ENCODE results near the gene PPP2R2C. TPM values are rescaled to one million over a fixed set of nuclear protein-coding genes. Genes with fewer than 3 reads are reported as not detected.

The PPP2R2C gene
- polyA plus RNA-seq, 1 donor (not counting 4 experiments of a cell fraction or from before 2014, with no cell fraction given), result 12.3 TPM

- H3K36me3 ChIP-seq (ENCODE audit: control insufficient read depth in 2 of 2, extremely low read depth in 1 of 2, insufficient read depth in 2 of 2, low read length in 2 of 2), result peaks cover 0 to 2% of the 10 kb centered on the region in 2 experiments
- DNase-seq (ENCODE audit: low read depth, low spot score), result no peak
- no peak overlapping the region for H3K4me2 ChIP-seq (ENCODE audit: control insufficient read depth, extremely low read depth, insufficient read depth, low read depth, low read length)
- FAIRE-seq, result no peak
- no peak overlapping the region for H3K27ac ChIP-seq (ENCODE audit: control insufficient read depth, insufficient read depth, low read length)
- no peak overlapping the region for H2AFZ ChIP-seq (ENCODE audit: control insufficient read depth, low read length)
- no peaks in the 10 kb centered on the region for H4K20me1 ChIP-seq (ENCODE audit: control insufficient read depth, extremely low read depth, insufficient read depth, low read length)
- dilution Hi-C loops (cut with MboI; ENCODE audit: extremely low pct_ligation_motif_present, low sequenced_read_pairs), result no loop called here
- no peaks in the 10 kb centered on the region for H3K9me1 ChIP-seq (ENCODE audit: control insufficient read depth, extremely low read depth, insufficient read depth, low read length)
- no peak overlapping the region for H3K9ac ChIP-seq (ENCODE audit: control insufficient read depth, extremely low read depth, insufficient read depth, low read length)
- no peak overlapping the region for H3K4me3 ChIP-seq (ENCODE audit: control insufficient read depth in 2 of 3, extremely low read depth in 1 of 3, insufficient read depth in 2 of 3, low read depth in 1 of 3, low read length in 3 of 3)
- H3K9me3 ChIP-seq (ENCODE audit: control insufficient read depth, low read depth, low read length), result no peaks in the 10 kb centered on the region
- H3K4me1 ChIP-seq (ENCODE audit: control insufficient read depth, extremely low read depth, insufficient read depth, low read length), result peaks cover 9% of the 10 kb centered on the region
- no peaks in the 10 kb centered on the region for H3K27me3 ChIP-seq (ENCODE audit: control insufficient read depth, extremely low read depth, insufficient read depth, low read length)
- no peak for TF ChIP-seq EZH2 (IDR thresholded peaks at IDR 0.05; ENCODE audit: low read length)
- TF ChIP-seq, protein P1, sequence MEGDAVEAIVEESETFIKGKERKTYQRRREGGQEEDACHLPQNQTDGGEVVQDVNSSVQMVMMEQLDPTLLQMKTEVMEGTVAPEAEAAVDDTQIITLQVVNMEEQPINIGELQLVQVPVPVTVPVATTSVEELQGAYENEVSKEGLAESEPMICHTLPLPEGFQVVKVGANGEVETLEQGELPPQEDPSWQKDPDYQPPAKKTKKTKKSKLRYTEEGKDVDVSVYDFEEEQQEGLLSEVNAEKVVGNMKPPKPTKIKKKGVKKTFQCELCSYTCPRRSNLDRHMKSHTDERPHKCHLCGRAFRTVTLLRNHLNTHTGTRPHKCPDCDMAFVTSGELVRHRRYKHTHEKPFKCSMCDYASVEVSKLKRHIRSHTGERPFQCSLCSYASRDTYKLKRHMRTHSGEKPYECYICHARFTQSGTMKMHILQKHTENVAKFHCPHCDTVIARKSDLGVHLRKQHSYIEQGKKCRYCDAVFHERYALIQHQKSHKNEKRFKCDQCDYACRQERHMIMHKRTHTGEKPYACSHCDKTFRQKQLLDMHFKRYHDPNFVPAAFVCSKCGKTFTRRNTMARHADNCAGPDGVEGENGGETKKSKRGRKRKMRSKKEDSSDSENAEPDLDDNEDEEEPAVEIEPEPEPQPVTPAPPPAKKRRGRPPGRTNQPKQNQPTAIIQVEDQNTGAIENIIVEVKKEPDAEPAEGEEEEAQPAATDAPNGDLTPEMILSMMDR (optimal IDR thresholded peaks at IDR 0.05 in 1 of 3, IDR thresholded peaks at IDR 0.05 in 1 of 3, conservative IDR thresholded peaks at IDR 0.05 in 1 of 3; ENCODE audit: extremely low read depth in 1 of 3, insufficient read depth in 2 of 3, low read length in 3 of 3), result no peak
- H3K79me2 ChIP-seq (ENCODE audit: control insufficient read depth, insufficient read depth, low read length), result no peaks in the 10 kb centered on the region
Observed at GRCh38 chr4:6345866-6346265, 126.5 kb downstream of the PPP2R2C start.

DNA sequence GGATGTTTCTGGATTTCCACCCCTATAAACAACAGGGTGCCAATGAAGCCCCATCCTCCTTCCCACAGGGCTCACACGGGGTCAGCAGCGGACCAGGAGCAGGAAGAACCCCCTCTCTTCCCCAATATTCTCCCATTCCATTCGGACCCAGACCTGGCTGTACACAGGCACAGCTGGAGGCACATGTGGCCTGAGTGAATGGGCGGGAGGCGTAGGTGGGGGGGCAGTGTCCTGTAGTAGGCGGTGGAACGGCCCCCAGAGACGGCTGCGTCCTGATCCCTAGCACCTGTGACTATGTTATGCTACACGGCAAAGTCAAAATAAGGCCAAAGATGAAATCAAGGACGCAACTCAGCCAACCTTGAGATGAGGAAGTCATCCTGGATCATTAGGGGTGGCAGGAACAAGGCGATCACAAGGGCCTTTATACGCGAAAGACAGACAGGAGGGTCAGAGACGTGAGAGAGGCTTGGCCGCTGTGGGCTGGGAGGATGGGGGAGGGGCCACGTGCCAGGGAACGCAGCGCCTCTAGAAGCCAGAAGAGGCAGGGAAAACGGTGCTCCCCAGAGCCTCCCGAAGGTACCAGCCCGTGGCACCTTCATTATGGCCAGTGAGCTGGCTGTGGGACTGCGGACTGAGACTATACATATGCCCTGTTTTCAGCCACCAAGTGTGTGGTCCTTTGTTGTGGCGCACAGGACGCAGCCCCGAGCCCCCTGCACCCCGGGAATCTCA is 127.2 kb downstream of the PPP2R2C start:
- H3K27me3 ChIP-seq (ENCODE audit: control insufficient read depth, extremely low read depth, insufficient read depth, low read length), result no peaks in the 10 kb centered on the region

More for the DNA sequence above, 127.2 kb downstream of the PPP2R2C start:
- TF ChIP-seq, protein P1 (optimal IDR thresholded peaks at IDR 0.05 in 1 of 3, IDR thresholded peaks at IDR 0.05 in 1 of 3, conservative IDR thresholded peaks at IDR 0.05 in 1 of 3; ENCODE audit: extremely low read depth in 1 of 3, insufficient read depth in 2 of 3, low read length in 3 of 3), result no peak
- no peak for TF ChIP-seq EZH2 (IDR thresholded peaks at IDR 0.05; ENCODE audit: low read length)
- no peak for FAIRE-seq
- dilution Hi-C loops (cut with MboI; ENCODE audit: extremely low pct_ligation_motif_present, low sequenced_read_pairs), result no loop called here
- no peak for DNase-seq (ENCODE audit: low read depth, low spot score)
- Histone ChIP-seq H2AFZ (ENCODE audit: control insufficient read depth, low read length) (no peak overlapping the region), H3K4me1 (ENCODE audit: control insufficient read depth, extremely low read depth, insufficient read depth, low read length) (peaks cover 9% of the 10 kb centered on the region), H3K27ac (ENCODE audit: control insufficient read depth, insufficient read depth, low read length) (no peak overlapping the region), H3K9me3 (ENCODE audit: control insufficient read depth, low read depth, low read length) (no peaks in the 10 kb centered on the region), H3K4me2 (ENCODE audit: control insufficient read depth, extremely low read depth, insufficient read depth, low read depth, low read length) (no peak overlapping the region), H3K9ac (ENCODE audit: control insufficient read depth, extremely low read depth, insufficient read depth, low read length) (no peak overlapping the region), H3K36me3 (ENCODE audit: control insufficient read depth in 2 of 2, extremely low read depth in 1 of 2, insufficient read depth in 2 of 2, low read length in 2 of 2) (peaks cover 0 to 3% of the 10 kb centered on the region in 2 experiments), H3K79me2 (ENCODE audit: control insufficient read depth, insufficient read depth, low read length) (no peaks in the 10 kb centered on the region), H4K20me1 (ENCODE audit: control insufficient read depth, extremely low read depth, insufficient read depth, low read length) (no peaks in the 10 kb centered on the region), H3K9me1 (ENCODE audit: control insufficient read depth, extremely low read depth, insufficient read depth, low read length) (no peaks in the 10 kb centered on the region), H3K4me3 (ENCODE audit: control insufficient read depth in 2 of 3, extremely low read depth in 1 of 3, insufficient read depth in 2 of 3, low read depth in 1 of 3, low read length in 3 of 3) (no peak overlapping the region)
